ENCODE measurements around the gene ABCC4. TPM values are rescaled to one million over a fixed set of nuclear protein-coding genes. Genes with fewer than 3 reads are reported as not detected.

Gene ABCC4
- total and polyA plus RNA-seq, 2 experiments from 2014 or later = 4.3 to 12.2 TPM

DNA sequence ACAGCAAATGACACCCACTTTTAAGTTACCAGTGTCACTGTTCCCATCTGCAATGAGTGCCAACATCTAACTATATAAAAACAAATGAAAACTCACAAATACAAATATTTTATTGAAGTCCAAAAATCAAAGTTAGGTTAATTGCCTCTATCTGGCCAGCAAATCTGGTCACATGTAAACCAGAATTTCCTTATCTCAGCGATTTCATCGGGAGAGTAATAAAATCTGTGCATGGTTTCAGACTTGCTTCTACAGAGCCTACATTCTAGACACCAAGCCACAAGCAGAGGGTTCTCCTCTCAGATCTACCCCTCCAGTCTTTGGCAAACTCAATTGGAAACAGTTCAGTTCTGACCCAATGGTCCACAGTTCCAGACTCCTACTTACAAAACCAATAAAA is 189.6 kb downstream of the ABCC4 start (continued):
- no peak for TF ChIP-seq EZH2phosphoT487 (IDR thresholded peaks at IDR 0.05; ENCODE audit: unreplicated experiment)
- no peak for TF ChIP-seq POLR2AphosphoS5 (IDR thresholded peaks at IDR 0.05; ENCODE audit: low read depth)
- no peak for TF ChIP-seq CREB1 (CRISPR knock-in tag; IDR thresholded peaks at IDR 0.05; ENCODE audit: low read depth)

DNA sequence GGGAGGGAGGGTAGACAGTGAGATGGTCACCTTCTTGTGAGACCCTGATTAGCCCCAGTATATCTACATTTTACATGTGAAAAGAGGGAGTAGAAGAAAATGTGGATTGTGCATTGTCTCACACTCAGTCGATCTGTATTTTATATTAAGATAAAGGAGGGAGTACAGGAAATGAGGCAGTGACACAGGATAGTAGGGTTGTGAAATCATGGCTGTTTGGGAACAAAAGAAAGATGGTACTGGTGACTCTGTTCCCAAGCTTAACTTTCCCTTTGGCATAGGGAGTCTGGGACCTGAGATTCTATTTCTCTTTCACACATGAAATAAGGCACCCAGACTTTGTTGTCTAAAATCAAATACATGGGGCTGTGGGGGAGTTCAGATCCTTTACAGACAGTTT is 194.7 kb downstream of the ABCC4 start:
- no peaks in the 10 kb centered on the region for H3K27me3 ChIP-seq (ENCODE audit: insufficient read depth)
- H3K9me2 ChIP-seq (ENCODE audit: insufficient read depth) = 0 out of 2 replicates have a peak, but pooled peaks cover 4% of the 10 kb centered on the region
- no peaks in the 10 kb centered on the region for H3K4me1 Mint-ChIP-seq
- H3K4me3 Mint-ChIP-seq = no peak overlapping the region
- H3F3A ChIP-seq (replicated peaks; ENCODE audit: low read depth) = no peaks in the 10 kb centered on the region
- H3K79me2 ChIP-seq (replicated peaks; ENCODE audit: insufficient read depth) = no peaks in the 10 kb centered on the region
- H3K27me3 Mint-ChIP-seq (ENCODE audit: insufficient read depth, low read depth, poor library complexity) = peaks cover 1% of the 10 kb centered on the region
- H3K36me3 Mint-ChIP-seq (ENCODE audit: low read depth) = peaks cover 3% of the 10 kb centered on the region
- TF ChIP-seq JUNB (IDR thresholded peaks at IDR 0.05; ENCODE audit: unreplicated experiment) (no peak), POLR2AphosphoS5 (IDR thresholded peaks at IDR 0.05; ENCODE audit: low read depth) (no peak), EZH2phosphoT487 (IDR thresholded peaks at IDR 0.05; ENCODE audit: unreplicated experiment) (no peak), STAT1 (IDR thresholded peaks at IDR 0.05; ENCODE audit: unreplicated experiment) (no peak), ZNF114 (CRISPR knock-in tag; IDR thresholded peaks at IDR 0.05) (no peak), EZH2 (IDR thresholded peaks at IDR 0.05; ENCODE audit: low read depth, unreplicated experiment) (no peak), CREB1 (CRISPR knock-in tag; IDR thresholded peaks at IDR 0.05; ENCODE audit: low read depth) (no peak), ZNF331 (CRISPR knock-in tag; IDR thresholded peaks at IDR 0.05; ENCODE audit: low read depth) (no peak), NANOG (IDR thresholded peaks at IDR 0.05; ENCODE audit: borderline replicate concordance) (no peak)
- TF ChIP-seq, protein P1, sequence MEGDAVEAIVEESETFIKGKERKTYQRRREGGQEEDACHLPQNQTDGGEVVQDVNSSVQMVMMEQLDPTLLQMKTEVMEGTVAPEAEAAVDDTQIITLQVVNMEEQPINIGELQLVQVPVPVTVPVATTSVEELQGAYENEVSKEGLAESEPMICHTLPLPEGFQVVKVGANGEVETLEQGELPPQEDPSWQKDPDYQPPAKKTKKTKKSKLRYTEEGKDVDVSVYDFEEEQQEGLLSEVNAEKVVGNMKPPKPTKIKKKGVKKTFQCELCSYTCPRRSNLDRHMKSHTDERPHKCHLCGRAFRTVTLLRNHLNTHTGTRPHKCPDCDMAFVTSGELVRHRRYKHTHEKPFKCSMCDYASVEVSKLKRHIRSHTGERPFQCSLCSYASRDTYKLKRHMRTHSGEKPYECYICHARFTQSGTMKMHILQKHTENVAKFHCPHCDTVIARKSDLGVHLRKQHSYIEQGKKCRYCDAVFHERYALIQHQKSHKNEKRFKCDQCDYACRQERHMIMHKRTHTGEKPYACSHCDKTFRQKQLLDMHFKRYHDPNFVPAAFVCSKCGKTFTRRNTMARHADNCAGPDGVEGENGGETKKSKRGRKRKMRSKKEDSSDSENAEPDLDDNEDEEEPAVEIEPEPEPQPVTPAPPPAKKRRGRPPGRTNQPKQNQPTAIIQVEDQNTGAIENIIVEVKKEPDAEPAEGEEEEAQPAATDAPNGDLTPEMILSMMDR (conservative IDR thresholded peaks at IDR 0.05; ENCODE audit: low read depth in 2 of 2) = no peak
- TF ChIP-seq, protein P2, sequence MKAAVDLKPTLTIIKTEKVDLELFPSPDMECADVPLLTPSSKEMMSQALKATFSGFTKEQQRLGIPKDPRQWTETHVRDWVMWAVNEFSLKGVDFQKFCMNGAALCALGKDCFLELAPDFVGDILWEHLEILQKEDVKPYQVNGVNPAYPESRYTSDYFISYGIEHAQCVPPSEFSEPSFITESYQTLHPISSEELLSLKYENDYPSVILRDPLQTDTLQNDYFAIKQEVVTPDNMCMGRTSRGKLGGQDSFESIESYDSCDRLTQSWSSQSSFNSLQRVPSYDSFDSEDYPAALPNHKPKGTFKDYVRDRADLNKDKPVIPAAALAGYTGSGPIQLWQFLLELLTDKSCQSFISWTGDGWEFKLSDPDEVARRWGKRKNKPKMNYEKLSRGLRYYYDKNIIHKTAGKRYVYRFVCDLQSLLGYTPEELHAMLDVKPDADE (IDR thresholded peaks at IDR 0.05) = no peak
- TF ChIP-seq, protein P3, sequence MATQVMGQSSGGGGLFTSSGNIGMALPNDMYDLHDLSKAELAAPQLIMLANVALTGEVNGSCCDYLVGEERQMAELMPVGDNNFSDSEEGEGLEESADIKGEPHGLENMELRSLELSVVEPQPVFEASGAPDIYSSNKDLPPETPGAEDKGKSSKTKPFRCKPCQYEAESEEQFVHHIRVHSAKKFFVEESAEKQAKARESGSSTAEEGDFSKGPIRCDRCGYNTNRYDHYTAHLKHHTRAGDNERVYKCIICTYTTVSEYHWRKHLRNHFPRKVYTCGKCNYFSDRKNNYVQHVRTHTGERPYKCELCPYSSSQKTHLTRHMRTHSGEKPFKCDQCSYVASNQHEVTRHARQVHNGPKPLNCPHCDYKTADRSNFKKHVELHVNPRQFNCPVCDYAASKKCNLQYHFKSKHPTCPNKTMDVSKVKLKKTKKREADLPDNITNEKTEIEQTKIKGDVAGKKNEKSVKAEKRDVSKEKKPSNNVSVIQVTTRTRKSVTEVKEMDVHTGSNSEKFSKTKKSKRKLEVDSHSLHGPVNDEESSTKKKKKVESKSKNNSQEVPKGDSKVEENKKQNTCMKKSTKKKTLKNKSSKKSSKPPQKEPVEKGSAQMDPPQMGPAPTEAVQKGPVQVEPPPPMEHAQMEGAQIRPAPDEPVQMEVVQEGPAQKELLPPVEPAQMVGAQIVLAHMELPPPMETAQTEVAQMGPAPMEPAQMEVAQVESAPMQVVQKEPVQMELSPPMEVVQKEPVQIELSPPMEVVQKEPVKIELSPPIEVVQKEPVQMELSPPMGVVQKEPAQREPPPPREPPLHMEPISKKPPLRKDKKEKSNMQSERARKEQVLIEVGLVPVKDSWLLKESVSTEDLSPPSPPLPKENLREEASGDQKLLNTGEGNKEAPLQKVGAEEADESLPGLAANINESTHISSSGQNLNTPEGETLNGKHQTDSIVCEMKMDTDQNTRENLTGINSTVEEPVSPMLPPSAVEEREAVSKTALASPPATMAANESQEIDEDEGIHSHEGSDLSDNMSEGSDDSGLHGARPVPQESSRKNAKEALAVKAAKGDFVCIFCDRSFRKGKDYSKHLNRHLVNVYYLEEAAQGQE (IDR thresholded peaks at IDR 0.05; ENCODE audit: unreplicated experiment) = no peak
- TF ChIP-seq, protein P4, sequence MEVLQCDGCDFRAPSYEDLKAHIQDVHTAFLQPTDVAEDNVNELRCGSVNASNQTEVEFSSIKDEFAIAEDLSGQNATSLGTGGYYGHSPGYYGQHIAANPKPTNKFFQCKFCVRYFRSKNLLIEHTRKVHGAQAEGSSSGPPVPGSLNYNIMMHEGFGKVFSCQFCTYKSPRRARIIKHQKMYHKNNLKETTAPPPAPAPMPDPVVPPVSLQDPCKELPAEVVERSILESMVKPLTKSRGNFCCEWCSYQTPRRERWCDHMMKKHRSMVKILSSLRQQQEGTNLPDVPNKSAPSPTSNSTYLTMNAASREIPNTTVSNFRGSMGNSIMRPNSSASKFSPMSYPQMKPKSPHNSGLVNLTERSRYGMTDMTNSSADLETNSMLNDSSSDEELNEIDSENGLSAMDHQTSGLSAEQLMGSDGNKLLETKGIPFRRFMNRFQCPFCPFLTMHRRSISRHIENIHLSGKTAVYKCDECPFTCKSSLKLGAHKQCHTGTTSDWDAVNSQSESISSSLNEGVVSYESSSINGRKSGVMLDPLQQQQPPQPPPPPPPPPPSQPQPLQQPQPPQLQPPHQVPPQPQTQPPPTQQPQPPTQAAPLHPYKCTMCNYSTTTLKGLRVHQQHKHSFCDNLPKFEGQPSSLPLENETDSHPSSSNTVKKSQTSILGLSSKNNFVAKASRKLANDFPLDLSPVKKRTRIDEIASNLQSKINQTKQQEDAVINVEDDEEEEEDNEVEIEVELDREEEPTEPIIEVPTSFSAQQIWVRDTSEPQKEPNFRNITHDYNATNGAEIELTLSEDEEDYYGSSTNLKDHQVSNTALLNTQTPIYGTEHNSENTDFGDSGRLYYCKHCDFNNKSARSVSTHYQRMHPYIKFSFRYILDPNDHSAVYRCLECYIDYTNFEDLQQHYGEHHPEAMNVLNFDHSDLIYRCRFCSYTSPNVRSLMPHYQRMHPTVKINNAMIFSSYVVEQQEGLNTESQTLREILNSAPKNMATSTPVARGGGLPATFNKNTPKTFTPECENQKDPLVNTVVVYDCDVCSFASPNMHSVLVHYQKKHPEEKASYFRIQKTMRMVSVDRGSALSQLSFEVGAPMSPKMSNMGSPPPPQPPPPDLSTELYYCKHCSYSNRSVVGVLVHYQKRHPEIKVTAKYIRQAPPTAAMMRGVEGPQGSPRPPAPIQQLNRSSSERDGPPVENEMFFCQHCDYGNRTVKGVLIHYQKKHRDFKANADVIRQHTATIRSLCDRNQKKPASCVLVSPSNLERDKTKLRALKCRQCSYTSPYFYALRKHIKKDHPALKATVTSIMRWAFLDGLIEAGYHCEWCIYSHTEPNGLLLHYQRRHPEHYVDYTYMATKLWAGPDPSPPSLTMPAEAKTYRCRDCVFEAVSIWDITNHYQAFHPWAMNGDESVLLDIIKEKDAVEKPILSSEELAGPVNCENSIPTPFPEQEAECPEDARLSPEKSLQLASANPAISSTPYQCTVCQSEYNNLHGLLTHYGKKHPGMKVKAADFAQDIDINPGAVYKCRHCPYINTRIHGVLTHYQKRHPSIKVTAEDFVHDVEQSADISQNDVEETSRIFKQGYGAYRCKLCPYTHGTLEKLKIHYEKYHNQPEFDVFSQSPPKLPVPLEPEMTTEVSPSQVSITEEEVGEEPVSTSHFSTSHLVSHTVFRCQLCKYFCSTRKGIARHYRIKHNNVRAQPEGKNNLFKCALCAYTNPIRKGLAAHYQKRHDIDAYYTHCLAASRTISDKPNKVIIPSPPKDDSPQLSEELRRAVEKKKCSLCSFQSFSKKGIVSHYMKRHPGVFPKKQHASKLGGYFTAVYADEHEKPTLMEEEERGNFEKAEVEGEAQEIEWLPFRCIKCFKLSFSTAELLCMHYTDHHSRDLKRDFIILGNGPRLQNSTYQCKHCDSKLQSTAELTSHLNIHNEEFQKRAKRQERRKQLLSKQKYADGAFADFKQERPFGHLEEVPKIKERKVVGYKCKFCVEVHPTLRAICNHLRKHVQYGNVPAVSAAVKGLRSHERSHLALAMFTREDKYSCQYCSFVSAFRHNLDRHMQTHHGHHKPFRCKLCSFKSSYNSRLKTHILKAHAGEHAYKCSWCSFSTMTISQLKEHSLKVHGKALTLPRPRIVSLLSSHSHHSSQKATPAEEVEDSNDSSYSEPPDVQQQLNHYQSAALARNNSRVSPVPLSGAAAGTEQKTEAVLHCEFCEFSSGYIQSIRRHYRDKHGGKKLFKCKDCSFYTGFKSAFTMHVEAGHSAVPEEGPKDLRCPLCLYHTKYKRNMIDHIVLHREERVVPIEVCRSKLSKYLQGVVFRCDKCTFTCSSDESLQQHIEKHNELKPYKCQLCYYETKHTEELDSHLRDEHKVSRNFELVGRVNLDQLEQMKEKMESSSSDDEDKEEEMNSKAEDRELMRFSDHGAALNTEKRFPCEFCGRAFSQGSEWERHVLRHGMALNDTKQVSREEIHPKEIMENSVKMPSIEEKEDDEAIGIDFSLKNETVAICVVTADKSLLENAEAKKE (CRISPR knock-in tag; IDR thresholded peaks at IDR 0.05) = no peak
- no peaks in the 10 kb centered on the region for H4K20me1 ChIP-seq (replicated peaks; ENCODE audit: insufficient read depth)
- H3K4me3 ChIP-seq = no peak overlapping the region
- H2AFZ ChIP-seq = no peak overlapping the region
- H3K4me1 ChIP-seq (ENCODE audit: insufficient read depth) = no peaks in the 10 kb centered on the region
- no peak overlapping the region for H3K27ac Mint-ChIP-seq
- H3K36me3 ChIP-seq (ENCODE audit: insufficient read depth) = no peaks in the 10 kb centered on the region
- H3K27ac ChIP-seq (ENCODE audit: low read depth) = no peak overlapping the region
- H3K4me2 ChIP-seq = no peak overlapping the region
- ATAC-seq (no peak), DNase-seq (ENCODE audit: low spot score) (no peak)
- H3K9me3 Mint-ChIP-seq = peaks cover 3% of the 10 kb centered on the region; the same call in 2 of the 3 replicates
